HepG2 (cell line): Measurements from ENCODE around the gene C15orf62. TPM values are rescaled to one million over a fixed set of nuclear protein-coding genes. Genes with fewer than 3 reads are reported as not detected.

Experiments used
- ATAC-seq: fragments of 200-7000 bp; cut with Tn5 transposase; 3 replicates; pipeline ENCODE4 v1.9.1; 2020; ENCODE audit warnings: mild to moderate bottlenecking, moderate library complexity
- BruUV-seq: library from RNA; stranded (reverse); fragments of 400-500 nt; replicated peaks from 2 replicates; lab custom pipeline; 2021; lab: Mats Ljungman, UMichigan
- CTCF ChIA-PET: fragments of 300-600 bp; formaldehyde crosslinking; extraction: SDS; loops from one replicate; lab custom pipeline; 2021; ENCODE audit warnings: low total read pairs, inconsistent platforms, low intra/inter-chr PET ratio; lab: Yijun Ruan, JAX
- POLR2A ChIA-PET: fragments of 350-600 bp; sonication (Branson Sonifier 250); formaldehyde crosslinking; loops from one replicate; lab custom pipeline; 2020; ENCODE audit warnings: antibody characterized with exemption, inconsistent platforms; lab: Yijun Ruan, JAX
- DNase-seq: peaks from one replicate; pipeline ENCODE4 v3.0.0-alpha.2; 2015; ENCODE audit warnings: low spot score
- FAIRE-seq: peaks from 3 replicates; lab custom pipeline; 2011; peaks lifted over from hg19 to GRCh38; lab: Jason Lieb, UNC
- H2AFZ ChIP-seq: one replicate; pipeline ENCODE4 v1.6.1; 2011; ENCODE audit warnings: low read length, inconsistent platforms
- H3K27ac ChIP-seq: fragments of 300-600 bp; 3 replicates; pipeline ENCODE4 v1.8.0; 2011; ENCODE audit warnings: mixed run types, mild to moderate bottlenecking, mixed read lengths, low read length, inconsistent platforms; ENCODE audit not compliant: insufficient read depth; ENCODE audit errors: extremely low read length
- H3K27me3 ChIP-seq, 2 experiments: fragments of 200-600 bp in 1 of 2; 2 replicates in 1 of 2; 3 replicates in 1 of 2; pipeline versions ENCODE4 v1.6.0 to v1.8.0; 2011; ENCODE audit warnings: low read length in 2 of 2, mild to moderate bottlenecking in 2 of 2, moderate library complexity in 2 of 2, inconsistent platforms in 1 of 2; ENCODE audit not compliant: insufficient read depth in 2 of 2, control insufficient read depth in 1 of 2
- H3K36me3 ChIP-seq, 2 experiments: fragments of 200-600 bp in 1 of 2; replicated peaks in 1 of 2; 2 replicates in 1 of 2; 3 replicates in 1 of 2; pipeline versions ENCODE4 v1.5.1 to v1.8.0; 2011; ENCODE audit warnings: low read length in 2 of 2, inconsistent platforms in 1 of 2; ENCODE audit not compliant: insufficient read depth in 2 of 2, control insufficient read depth in 1 of 2
- H3K4me1 ChIP-seq: 2 replicates; pipeline ENCODE4 v1.5.1; 2012; ENCODE audit warnings: low read length, inconsistent platforms; ENCODE audit not compliant: insufficient read depth
- H3K4me2 ChIP-seq: 2 replicates; pipeline ENCODE4 v1.6.0; 2011; ENCODE audit warnings: low read depth, low read length, inconsistent platforms
- H3K4me3 ChIP-seq, 3 experiments: fragments of 200-600 bp in 1 of 3; sonication (generic), shearing (Covaris generic) in 1 of 3; replicated peaks in 1 of 3; 2 replicates each; pipeline ENCODE4 v1.5.1; 2011 to 2016; ENCODE audit warnings: low read length in 3 of 3, inconsistent platforms in 2 of 3, low read depth in 2 of 3, mild to moderate bottlenecking in 2 of 3, control low read depth in 1 of 3, mixed read lengths in 1 of 3; ENCODE audit not compliant: insufficient read depth in 1 of 3
- H3K79me2 ChIP-seq: one replicate; pipeline ENCODE4 v1.6.1; 2011; ENCODE audit warnings: low read length, inconsistent platforms; ENCODE audit not compliant: insufficient read depth
- H3K9ac ChIP-seq: 2 replicates; pipeline ENCODE4 v1.6.0; 2011; ENCODE audit warnings: mild to moderate bottlenecking, low read depth, low read length, inconsistent platforms; ENCODE audit not compliant: insufficient read depth
- H3K9me3 ChIP-seq: 2 replicates; pipeline ENCODE4 v1.5.1; 2012; ENCODE audit warnings: mild to moderate bottlenecking, low read length
- H4K20me1 ChIP-seq: 2 replicates; pipeline ENCODE4 v1.6.0; 2011; ENCODE audit warnings: inconsistent platforms, mild to moderate bottlenecking, low read length, moderate library complexity; ENCODE audit not compliant: insufficient read depth
- CENPBD1 ChIP-seq: sonication (generic); formaldehyde crosslinking; IDR thresholded peaks from 2 replicates; pipeline ENCODE4 v1.8.0; 2022; ENCODE audit warnings: missing genetic modification reagents, low read depth, mild to moderate bottlenecking, borderline replicate concordance
- DRAP1 ChIP-seq: IDR thresholded peaks from 2 replicates; pipeline ENCODE4 v1.6.1; 2016; ENCODE audit warnings: missing genetic modification reagents, missing compliant biosample characterization
- FLYWCH1 ChIP-seq: sonication (generic); formaldehyde crosslinking; IDR thresholded peaks from 2 replicates; pipeline ENCODE4 v1.8.1; 2023; ENCODE audit warnings: mild to moderate bottlenecking, missing genetic modification reagents
- KLF6 ChIP-seq: IDR thresholded peaks from 2 replicates; pipeline ENCODE4 v1.8.0; 2016; ENCODE audit warnings: missing biosample characterization, missing genetic modification reagents
- PAWR ChIP-seq: sonication (generic); formaldehyde crosslinking; IDR thresholded peaks from 2 replicates; pipeline ENCODE4 v1.4.0; 2020; ENCODE audit warnings: missing genetic modification reagents, mild to moderate bottlenecking, borderline replicate concordance
- TBP ChIP-seq: sonication (generic); formaldehyde crosslinking; IDR thresholded peaks from 2 replicates; pipeline ENCODE4 v1.5.0; 2020; ENCODE audit warnings: missing genetic modification reagents
- ZBTB4 ChIP-seq: sonication (generic); formaldehyde crosslinking; IDR thresholded peaks from 2 replicates; pipeline ENCODE4 v1.4.0; 2020; ENCODE audit warnings: missing genetic modification reagents, mild to moderate bottlenecking, borderline replicate concordance
- ZNF441 ChIP-seq: sonication (generic); formaldehyde crosslinking; IDR thresholded peaks from 2 replicates; pipeline ENCODE4 v1.7.0; 2021; ENCODE audit warnings: missing genetic modification reagents, borderline replicate concordance
- ZNF567 ChIP-seq: sonication (generic); formaldehyde crosslinking; IDR thresholded peaks from 2 replicates; pipeline ENCODE4 v1.8.1; 2023; ENCODE audit warnings: mild to moderate bottlenecking, missing genetic modification reagents, borderline replicate concordance
- ZNF670 ChIP-seq: sonication (generic); formaldehyde crosslinking; IDR thresholded peaks from 2 replicates; pipeline ENCODE4 v1.8.0; 2022; ENCODE audit warnings: mild to moderate bottlenecking, missing genetic modification reagents, borderline replicate concordance
- WGBS: methylation state at CpG from one replicate; pipeline ENCODE4 v1.1.6; 2017; ENCODE audit warnings: low lambda C conversion rate; 5-methylcytosine and 5-hydroxymethylcytosine counted together
- in situ Hi-C: cut with HindIII; loops from 2 replicates; pipeline ENCODE4 v1.10.0; 2017; ENCODE audit warnings: low pct_unique_long_range_greater_than_20kb; ENCODE audit not compliant: extremely low pct_ligation_motif_present
- intact Hi-C: fragments of 100-400 bp; cut with micrococcal nuclease; formaldehyde crosslinking; loops from one replicate; pipeline ENCODE4 v1.10.0; 2022; ENCODE audit not compliant: unreplicated experiment
- polyA plus RNA-seq, 8 experiments: library from polyadenylated mRNA; depleted of rRNA in 3 of 8; stranded (reverse) in 7 of 8; unstranded in 1 of 8; fragments of >200 nt; fragmentation: Illumina TruSeq in 4 of 8; extraction: Trizol in 4 of 8; gene quantifications; 2 replicates each; pipeline versions ENCODE4 v1.2.1 to v1.2.3, GENCODE V29; 2011 to 2016; ENCODE audit warnings: low read depth in 4 of 8, missing spikeins in 1 of 8, mixed read lengths in 1 of 8; ENCODE audit not compliant: insufficient read depth in 1 of 8
- total RNA-seq, 5 experiments: library from RNA; depleted of rRNA; stranded (reverse); fragments of >200 nt; fragmentation: Illumina TruSeq; extraction: Trizol; gene quantifications; 2 replicates each; pipeline ENCODE4 v1.2.3, GENCODE V29; 2016; ENCODE audit warnings: low read depth in 1 of 5
- TF ChIP-seq, protein P1 (sequence below): sonication (generic); formaldehyde crosslinking; IDR thresholded peaks from 2 replicates; pipeline ENCODE4 v1.5.0; 2020; ENCODE audit warnings: mild to moderate bottlenecking, missing genetic modification reagents
- TF ChIP-seq, protein P2 (sequence below): sonication (generic); formaldehyde crosslinking; IDR thresholded peaks from 2 replicates; pipeline ENCODE4 v1.5.0; 2020; ENCODE audit warnings: missing genetic modification reagents
- TF ChIP-seq, protein P3 (sequence below): sonication (generic); formaldehyde crosslinking; IDR thresholded peaks from 2 replicates; pipeline ENCODE4 v1.5.1; 2020; ENCODE audit warnings: missing genetic modification reagents, mild to moderate bottlenecking, borderline replicate concordance

C15orf62 gene
- total and polyA plus RNA-seq, 2 of the 13 experiments (the other 11 are each of a cell fraction or from before 2014, with no cell fraction given): 0.51 to 1.1 TPM

- ATAC-seq (no peak), DNase-seq (no peak), FAIRE-seq (no peak)
- POLR2A ChIA-PET: interaction anchor here (0.6 kb wide), 1 partner anchor 71 kb away, joined by 3 read pairs; no protein-coding TSS in a partner anchor
- Histone ChIP-seq H3K9ac (no peak overlapping the region), H4K20me1 (no peaks in the 10 kb centered on the region), H3K36me3 (peaks cover 16 to 77% of the 10 kb centered on the region in 2 experiments), H2AFZ (no peak overlapping the region), H3K9me3 (no peaks in the 10 kb centered on the region), H3K27me3 (no peaks in the 10 kb centered on the region), H3K4me3 (no peak overlapping the region), H3K4me1 (peaks cover 9% of the 10 kb centered on the region; the same call in 1 of the 2 replicates), H3K27ac (no peak overlapping the region), H3K4me2 (no peak overlapping the region), H3K79me2 (no peaks in the 10 kb centered on the region)
- intact Hi-C loops (no loop called here), in situ Hi-C loops (no loop called here)
- BruUV-seq: no TSS peak
- CTCF ChIA-PET: no interaction called here
- WGBS: 100% methylated on average over 4 of the region's 4 CpGs
- TF ChIP-seq KLF6 (CRISPR knock-in tag) (no peak), ZNF670 (CRISPR knock-in tag) (no peak), CENPBD1 (CRISPR knock-in tag) (no peak), TBP (CRISPR knock-in tag) (no peak), ZNF441 (CRISPR knock-in tag) (no peak), ZNF567 (CRISPR knock-in tag) (no peak), ZBTB4 (CRISPR knock-in tag) (no peak), PAWR (no peak), FLYWCH1 (CRISPR knock-in tag) (no peak), DRAP1 (CRISPR knock-in tag) (no peak)
- TF ChIP-seq, protein P1, sequence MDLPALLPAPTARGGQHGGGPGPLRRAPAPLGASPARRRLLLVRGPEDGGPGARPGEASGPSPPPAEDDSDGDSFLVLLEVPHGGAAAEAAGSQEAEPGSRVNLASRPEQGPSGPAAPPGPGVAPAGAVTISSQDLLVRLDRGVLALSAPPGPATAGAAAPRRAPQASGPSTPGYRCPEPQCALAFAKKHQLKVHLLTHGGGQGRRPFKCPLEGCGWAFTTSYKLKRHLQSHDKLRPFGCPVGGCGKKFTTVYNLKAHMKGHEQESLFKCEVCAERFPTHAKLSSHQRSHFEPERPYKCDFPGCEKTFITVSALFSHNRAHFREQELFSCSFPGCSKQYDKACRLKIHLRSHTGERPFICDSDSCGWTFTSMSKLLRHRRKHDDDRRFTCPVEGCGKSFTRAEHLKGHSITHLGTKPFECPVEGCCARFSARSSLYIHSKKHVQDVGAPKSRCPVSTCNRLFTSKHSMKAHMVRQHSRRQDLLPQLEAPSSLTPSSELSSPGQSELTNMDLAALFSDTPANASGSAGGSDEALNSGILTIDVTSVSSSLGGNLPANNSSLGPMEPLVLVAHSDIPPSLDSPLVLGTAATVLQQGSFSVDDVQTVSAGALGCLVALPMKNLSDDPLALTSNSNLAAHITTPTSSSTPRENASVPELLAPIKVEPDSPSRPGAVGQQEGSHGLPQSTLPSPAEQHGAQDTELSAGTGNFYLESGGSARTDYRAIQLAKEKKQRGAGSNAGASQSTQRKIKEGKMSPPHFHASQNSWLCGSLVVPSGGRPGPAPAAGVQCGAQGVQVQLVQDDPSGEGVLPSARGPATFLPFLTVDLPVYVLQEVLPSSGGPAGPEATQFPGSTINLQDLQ (CRISPR knock-in tag): no peak
- TF ChIP-seq, protein P2, sequence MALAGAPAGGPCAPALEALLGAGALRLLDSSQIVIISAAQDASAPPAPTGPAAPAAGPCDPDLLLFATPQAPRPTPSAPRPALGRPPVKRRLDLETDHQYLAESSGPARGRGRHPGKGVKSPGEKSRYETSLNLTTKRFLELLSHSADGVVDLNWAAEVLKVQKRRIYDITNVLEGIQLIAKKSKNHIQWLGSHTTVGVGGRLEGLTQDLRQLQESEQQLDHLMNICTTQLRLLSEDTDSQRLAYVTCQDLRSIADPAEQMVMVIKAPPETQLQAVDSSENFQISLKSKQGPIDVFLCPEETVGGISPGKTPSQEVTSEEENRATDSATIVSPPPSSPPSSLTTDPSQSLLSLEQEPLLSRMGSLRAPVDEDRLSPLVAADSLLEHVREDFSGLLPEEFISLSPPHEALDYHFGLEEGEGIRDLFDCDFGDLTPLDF: no peak
- TF ChIP-seq, protein P3, sequence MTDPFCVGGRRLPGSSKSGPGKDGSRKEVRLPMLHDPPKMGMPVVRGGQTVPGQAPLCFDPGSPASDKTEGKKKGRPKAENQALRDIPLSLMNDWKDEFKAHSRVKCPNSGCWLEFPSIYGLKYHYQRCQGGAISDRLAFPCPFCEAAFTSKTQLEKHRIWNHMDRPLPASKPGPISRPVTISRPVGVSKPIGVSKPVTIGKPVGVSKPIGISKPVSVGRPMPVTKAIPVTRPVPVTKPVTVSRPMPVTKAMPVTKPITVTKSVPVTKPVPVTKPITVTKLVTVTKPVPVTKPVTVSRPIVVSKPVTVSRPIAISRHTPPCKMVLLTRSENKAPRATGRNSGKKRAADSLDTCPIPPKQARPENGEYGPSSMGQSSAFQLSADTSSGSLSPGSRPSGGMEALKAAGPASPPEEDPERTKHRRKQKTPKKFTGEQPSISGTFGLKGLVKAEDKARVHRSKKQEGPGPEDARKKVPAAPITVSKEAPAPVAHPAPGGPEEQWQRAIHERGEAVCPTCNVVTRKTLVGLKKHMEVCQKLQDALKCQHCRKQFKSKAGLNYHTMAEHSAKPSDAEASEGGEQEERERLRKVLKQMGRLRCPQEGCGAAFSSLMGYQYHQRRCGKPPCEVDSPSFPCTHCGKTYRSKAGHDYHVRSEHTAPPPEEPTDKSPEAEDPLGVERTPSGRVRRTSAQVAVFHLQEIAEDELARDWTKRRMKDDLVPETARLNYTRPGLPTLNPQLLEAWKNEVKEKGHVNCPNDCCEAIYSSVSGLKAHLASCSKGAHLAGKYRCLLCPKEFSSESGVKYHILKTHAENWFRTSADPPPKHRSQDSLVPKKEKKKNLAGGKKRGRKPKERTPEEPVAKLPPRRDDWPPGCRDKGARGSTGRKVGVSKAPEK (CRISPR knock-in tag): no peak
Measured at GRCh38 chr15:40736575-40736974, 33.2 kb upstream of the C15orf62 start.
